ENCODE data around the gene TIMMDC1.

- no peak for TF ChIP-seq CTCF (IDR thresholded peaks at IDR 0.05)
- no peak for TF ChIP-seq POLR2AphosphoS5 (IDR thresholded peaks at IDR 0.05)
- TF ChIP-seq EP300 (IDR thresholded peaks at IDR 0.05) = no peak
Observed at GRCh38 chr3:119538772-119539171, 40.4 kb downstream of the TIMMDC1 start.
